Activated gamma-delta T cell treated with Interleukin-2 at 50 U/mL for 16 hours (primary cell): Measurements from ENCODE around the gene TUT7.
"Not testable (repeated sequence)": the region's sequence is repeated elsewhere in the genome, so short reads cannot be mapped to it uniquely, and the experiment has no call there.

Experiments used
- DNase-seq: peaks from one replicate; pipeline ENCODE4 v3.0.0-alpha.2; 2020

Gene TUT7

GRCh38 chr9:86298873-86299272 lies 55.3 kb downstream of the TUT7 start:
- no peak for DNase-seq

GRCh38 chr9:86290341-86290740 lies 63.9 kb downstream of the TUT7 start:
- not testable (repeated sequence) for DNase-seq

DNA sequence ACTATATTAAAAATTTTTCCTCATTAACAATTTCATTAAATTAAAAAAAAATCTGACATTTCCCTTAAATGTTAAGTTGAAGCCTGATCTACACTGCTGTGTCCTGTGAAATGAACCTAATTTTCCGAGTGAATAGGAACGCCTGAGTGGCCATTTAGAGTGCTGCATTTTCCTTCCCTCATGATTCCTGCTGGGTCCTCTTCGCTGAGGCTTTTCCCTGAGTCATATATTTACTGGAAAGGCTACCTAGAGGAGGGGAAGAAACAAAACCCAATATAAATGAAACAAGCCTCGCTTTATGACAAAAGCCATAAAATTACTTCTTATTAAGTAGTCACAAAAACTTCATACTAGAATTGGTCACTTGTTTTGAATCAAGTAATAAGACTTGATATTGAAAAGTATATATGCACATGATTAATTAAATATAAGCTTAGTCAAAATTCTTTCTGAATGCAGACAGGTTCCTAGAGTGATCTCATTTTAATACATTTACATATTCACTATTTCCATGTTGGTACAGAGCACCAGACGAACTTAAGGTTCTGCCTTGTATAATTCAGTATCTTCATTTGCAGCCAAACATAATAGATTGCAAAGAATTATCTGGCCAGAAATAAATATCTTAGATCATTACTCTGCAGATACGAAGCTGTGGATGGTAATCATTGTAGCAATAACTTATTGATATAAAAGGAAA lies 65.6 kb downstream of the TUT7 start:
- DNase-seq = no peak

DNA sequence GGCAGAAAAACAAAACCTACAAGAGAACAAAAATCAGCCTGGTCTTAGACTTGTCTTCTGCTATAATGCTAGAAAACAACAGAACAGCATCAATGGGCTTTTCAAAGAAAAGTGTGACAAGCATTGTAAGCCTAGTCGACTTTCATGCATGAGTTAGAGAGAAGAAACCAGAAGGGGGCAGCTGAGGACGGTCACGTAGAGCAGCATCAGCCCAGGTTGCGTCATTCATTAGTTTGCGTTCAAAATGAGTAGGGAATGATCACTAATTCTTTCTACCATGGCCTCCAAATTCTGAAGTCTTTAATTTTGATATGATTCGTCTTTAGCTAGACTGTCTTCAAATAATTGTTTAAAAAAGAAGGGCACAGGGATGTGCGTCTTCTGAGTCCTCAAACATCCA lies 67.2 kb downstream of the TUT7 start:
- DNase-seq = no peak

- no peak for DNase-seq
These were observed 67.9 kb downstream of the TUT7 start for GRCh38 chr9:86286278-86286677.

DNA sequence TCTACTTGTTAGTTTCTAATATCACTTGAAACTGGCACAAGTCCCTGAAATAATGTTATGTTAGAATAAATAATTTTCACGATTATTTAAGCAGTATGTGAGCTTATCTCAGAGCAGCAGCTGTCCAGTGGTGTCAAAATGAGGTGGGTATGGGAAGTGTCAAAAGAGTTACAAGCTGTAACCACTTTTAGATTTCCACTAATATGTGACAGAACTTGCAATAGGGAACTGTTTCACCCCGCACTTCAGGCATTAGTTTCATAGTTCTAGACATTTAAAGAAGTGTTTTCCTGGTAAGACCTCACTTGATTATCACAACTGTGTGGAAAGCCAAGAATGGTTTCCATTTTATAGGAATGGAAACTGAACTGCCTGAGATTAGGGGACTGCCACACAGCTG lies 68.9 kb downstream of the TUT7 start:
- DNase-seq = no peak

- no peak for DNase-seq
These were observed 71.2 kb downstream of the TUT7 start for GRCh38 chr9:86282979-86283535.

GRCh38 chr9:86282077-86282978 lies 71.9 kb downstream of the TUT7 start, which contains the start of gene ISCA1:
ISCA1 (minus strand) TSS chr9:86282538; CDS start chr9:86282458, 80 bp downstream.
- DNase-seq = peak; percentile 99

DNA sequence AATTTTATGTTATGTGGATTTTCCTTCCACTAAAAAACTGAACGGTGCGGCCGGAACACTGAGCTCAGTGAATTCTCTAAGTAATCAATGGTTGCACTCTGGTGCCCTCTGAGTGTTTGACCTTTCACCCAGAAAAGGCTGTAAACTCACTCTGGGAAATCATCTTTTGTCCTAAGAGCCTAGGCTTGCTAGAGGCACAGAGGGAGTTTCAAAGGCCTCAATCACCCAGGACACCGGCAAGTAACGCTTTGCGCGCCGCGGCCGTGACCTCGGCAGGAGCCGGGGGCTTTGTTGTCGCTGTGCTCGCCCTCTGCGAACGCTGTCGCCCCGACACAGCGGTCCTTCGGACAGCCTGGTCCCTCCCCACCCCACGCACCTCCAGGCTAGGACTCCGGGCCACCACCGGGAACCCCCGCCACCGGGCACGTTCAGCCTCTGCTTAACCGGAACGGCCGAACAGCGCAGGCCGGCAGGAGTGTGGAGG lies 72.6 kb downstream of the TUT7 start:
- DNase-seq = no peak

DNA sequence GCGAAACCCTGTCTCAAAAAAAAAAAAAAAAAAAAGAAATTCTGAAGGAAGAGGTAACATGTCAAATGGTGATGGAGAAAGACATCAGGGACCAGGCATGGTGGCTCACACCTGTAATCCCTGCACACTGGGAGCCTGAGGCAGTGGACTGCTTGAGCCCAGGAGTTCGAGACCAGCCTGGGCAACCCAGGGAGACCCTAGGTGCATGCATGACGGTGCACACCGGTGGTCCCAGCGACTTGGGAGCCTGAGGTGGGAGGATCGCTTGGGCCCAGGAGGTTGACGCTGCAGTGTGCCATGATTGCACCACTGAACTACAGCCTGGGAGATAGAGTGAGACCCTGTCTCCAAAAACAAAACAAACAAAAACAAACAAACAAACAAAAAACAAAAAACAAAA lies 73.6 kb downstream of the TUT7 start:
- DNase-seq = no peak

DNA sequence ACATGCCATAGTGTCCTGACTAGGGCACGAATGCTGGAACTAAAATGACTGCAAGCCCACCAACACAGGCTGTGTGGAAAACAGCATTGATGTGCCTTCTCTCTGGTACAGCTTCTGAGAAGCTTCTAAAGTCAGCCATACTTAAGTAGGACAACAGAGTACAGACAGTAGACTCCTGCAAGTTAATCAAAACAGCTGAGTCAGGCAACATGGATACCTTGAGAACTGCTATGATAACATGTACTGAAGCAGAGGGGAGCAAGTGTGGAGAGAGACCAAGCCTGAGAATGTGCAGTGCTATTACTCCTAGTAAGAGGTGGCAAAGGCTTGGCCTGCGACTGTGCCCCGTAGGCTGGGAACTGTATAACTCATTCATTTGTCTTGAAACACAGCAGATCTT lies 74.4 kb downstream of the TUT7 start:
- no peak for DNase-seq

DNA sequence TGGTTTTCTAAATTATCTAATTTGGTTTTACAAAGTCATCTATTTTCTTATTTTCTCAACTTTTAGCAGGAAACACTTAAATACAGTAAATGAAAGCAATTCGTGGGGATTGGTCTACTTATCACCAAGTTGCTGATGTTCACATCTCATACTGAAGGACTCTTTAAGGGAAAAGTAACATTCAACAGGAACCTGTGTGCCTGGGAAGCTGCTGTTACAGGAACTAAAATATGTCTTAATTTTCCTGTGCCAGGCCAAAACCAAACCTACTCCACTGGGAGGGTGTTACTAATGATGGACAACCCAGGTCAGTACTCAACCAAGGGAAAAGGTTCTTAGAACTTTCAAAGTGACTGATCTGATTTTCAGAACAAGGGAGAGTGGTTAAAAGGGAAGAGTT lies 77.1 kb downstream of the TUT7 start:
- no peak for DNase-seq

- DNase-seq = no peak
These were observed 78.2 kb downstream of the TUT7 start for GRCh38 chr9:86275962-86276361.

GRCh38 chr9:86274821-86275643 lies 79.2 kb downstream of the TUT7 start:
- DNase-seq = no peak

DNA sequence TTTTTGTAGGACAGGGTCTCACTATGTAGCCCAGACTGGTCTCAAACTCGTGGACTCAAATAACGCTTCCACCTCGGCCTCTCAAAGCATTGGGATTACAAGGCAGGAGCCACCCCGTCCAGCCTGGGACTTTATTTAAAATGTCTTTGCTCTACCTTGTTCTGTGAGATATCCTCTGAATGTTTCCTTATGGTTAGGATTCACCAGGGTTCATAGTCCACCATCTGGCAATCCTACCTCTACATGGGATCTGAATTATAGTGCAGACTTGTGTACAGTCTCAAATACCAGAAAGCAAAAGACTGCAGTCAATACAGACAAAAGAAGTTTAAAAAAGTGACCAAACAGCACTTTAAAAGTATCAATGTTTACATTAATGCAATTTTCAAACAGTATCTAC lies 82.0 kb downstream of the TUT7 start:
- no peak for DNase-seq

GRCh38 chr9:86263876-86264275 lies 90.3 kb downstream of the TUT7 start:
- DNase-seq = no peak

GRCh38 chr9:86262492-86262891 lies 91.7 kb downstream of the TUT7 start:
- DNase-seq = no peak

GRCh38 chr9:86259557-86259956 lies 94.7 kb downstream of the TUT7 start, which contains the start of gene C9orf153:
C9orf153 (minus strand) TSS chr9:86259657; CDS start chr9:86229603, 30,054 bp downstream.
- no peak for DNase-seq

DNA sequence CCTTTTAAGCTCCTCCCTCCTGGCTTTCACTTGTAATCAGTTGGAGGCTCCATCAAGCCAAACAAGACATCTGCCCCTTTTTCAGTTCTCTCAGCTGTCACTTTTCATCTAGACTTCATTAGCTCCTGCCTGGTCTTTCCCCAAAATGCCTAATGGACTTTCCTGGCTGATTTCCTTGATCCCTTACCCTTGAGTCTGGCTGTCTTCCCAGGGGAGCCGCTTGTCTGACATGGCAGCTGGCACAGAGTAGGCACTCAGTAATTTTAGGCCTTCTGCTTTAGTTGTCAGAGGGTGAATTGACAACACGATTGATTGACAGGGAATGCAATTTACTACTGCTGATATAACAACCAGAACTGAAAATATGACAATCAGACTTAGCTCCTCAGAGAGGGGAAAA lies 96.8 kb downstream of the TUT7 start:
- DNase-seq = no peak

GRCh38 chr9:86256653-86257052 lies 97.6 kb downstream of the TUT7 start:
- DNase-seq = no peak

DNA sequence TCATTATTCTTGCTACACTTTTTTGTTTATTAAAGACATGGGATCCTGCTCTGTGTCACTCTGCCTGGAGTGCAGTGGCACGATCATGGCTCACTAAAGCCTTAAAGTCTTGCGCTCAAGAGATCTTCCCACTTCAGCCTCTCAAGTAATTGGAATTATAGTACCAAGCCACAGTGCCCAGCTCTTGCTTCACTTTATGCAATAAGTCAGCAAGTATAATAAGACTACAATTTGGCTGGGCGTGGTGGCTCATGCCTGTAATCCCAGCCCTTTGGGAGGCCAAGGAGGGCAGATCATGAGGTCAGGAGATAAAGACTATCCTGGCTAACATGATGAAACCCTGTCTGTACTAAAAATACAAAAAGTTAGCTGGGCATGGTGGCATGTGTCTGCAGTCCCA lies 100.6 kb downstream of the TUT7 start:
- no peak for DNase-seq

DNA sequence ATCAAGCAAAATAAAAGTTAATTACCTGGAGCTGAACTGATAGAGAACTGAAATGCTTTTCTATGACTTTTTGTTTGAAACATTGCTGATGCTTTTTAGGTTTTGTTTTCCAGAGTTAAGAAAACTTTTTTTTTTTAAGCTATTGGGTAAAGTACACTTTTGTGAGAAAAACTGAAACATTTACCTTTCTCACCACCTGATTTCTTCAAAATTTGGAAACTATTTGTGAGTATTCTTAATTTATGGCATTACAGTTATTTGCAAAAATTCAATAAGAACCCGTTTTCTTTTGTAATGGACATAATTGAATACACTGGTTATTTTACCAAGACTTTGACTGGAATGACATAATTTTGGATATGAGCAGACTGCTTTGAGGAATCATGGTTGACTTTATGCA lies 101.3 kb downstream of the TUT7 start:
- no peak for DNase-seq

GRCh38 chr9:86250123-86250522 lies 104.1 kb downstream of the TUT7 start:
- no peak for DNase-seq
